ENCODE data around the gene DUSP15.
"Not testable (repeated sequence)": the region's sequence is repeated elsewhere in the genome, so short reads cannot be mapped to it uniquely, and the experiment has no call there.

DUSP15 gene, protein sequence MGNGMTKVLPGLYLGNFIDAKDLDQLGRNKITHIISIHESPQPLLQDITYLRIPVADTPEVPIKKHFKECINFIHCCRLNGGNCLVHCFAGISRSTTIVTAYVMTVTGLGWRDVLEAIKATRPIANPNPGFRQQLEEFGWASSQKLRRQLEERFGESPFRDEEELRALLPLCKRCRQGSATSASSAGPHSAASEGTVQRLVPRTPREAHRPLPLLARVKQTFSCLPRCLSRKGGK

DNA sequence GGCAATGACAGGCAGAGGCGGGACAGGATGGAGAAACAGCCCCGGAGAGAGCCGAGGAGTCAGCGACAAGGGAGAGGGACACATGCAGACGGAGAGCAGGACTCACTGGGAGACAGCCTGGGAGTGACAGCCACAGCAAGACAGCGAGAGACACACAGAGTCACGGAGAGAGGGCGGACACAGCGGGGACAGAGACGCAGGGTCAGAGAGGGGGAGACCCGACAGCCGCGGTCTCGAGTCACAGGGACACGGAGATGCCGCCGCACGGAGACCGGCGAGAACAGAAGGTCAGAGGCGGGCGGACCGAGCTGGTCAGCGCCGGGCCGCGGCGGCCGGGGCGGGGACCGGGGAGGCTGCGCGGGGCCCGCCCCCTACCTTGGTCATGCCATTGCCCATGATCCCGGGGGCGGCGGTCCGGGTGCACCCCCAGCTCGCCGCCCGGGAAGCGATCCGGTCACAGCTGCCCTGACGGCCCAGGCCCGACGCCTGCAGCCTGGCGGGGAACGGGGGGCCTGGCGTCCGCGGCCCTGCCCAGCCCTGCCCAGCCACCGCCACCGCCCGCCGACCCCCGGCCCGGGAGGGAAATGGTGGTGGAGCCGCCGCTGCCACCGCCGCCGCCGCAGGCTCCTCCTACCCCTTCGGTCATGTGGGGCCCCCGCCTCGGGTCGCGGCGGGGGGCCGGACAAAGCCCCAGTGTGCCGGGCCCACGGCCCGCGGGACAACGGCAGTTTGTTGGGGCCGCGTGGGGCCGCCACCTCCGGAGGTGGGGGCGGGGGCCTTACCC lies at the start of gene DUSP15, which contains the start of gene TTLL9:
Gene DUSP15, minus strand, starts transcription at position 586 of the 784 bp plus-strand sequence. Its CDS starts 190 bp downstream, at position 396.
Gene TTLL9, plus strand, starts transcription at position 693 of the 784 bp plus-strand sequence. CDS start 493 bp downstream, outside the sequence.
- no peak for DNase-seq (ENCODE audit: low read depth in 4 of 4, low spot score in 1 of 4)

DNA sequence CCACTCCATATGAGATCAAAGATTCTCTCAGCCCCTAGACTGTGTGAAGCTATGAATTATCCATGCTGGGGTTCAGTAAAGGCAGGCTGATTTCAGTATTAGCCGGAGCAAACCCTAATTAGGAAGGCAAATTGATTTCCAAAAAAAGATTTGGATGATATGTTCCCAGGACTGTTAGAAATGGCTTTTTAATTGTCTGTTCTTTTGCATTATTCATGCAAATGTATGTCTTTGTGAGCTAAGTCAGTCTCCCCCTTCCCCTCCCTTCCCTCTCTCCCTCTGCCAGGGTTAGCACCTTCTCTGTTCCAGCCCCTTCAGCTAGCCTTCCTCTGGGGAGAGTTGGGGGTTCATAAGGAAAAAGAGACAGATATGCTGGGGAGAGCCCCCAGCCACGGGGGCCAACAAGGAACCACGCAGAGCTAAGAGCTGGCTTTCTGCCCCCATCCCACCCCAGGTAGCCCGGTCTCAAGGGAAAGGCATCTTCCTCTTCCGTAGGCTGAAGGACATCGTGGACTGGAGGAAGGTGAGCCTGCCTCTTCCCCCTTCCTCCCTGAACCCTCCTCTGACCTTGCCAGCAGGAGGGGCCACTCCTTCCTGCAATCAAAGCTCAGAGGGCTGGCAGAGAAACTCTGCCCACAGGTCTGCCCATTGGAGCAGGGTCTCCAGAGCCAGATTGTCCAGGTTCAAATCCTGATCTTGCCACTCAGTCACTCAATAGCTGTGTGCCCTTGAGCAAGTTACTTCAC lies 49.3 kb upstream of the DUSP15 start:
- DNase-seq (ENCODE audit: low read depth in 4 of 4, low spot score in 1 of 4), result no peak

DNA sequence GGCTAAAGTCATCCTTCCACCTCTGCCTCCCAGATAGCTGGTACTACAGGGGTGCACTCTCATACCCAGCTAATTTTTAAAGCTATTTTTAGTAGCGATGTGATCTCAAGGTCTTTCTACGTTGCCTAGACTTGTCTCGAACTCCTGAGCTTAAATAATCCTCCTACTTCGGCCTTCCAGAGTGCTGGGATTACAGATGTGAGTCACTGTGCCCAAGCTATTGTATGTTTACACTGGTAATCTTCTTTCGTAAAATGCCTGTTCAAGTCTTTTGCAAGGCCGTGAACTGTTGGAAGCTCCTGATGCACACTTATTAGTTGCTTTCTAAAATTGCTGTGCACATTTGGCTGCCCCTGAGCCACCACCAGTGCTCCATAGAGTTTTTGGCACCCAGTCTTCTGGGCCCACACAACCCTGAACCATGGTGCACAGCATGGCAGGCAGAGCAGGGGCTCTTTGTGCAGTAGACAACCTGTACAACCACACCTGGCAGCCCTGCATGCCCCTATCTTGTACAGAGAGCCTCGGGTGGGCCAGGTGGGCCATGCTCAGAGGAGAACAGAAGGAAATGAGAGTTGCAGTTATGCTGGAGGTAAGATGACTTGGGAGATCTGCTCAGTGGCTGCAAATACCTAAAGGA lies 48.3 kb upstream of the DUSP15 start:
- no peak for DNase-seq (ENCODE audit: low read depth in 4 of 4, low spot score in 1 of 4)

DNA sequence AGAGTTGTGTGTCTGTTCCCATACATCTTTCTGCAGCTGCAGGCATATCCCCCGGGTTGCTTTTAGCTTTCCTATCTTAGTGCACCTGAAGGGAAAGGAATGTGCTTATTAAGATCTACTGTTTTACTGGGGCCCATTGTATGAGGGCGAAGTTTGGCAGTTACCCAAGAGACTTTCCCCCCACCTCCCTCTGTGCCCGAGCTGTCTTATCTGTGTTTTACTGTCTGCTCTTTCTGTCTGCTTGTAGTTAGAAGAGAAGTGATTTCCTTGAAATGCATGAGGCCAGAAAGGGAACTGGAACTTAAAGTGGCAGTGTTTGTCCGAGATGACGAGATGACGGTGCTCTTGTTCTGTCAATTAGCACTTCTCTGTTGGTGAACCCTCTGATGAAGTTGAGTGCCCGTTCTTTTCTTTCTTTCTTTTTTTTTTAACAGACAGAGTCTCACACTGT lies 47.7 kb upstream of the DUSP15 start:
- DNase-seq (ENCODE audit: low read depth in 4 of 4, low spot score in 1 of 4), result not testable (repeated sequence)

DNA sequence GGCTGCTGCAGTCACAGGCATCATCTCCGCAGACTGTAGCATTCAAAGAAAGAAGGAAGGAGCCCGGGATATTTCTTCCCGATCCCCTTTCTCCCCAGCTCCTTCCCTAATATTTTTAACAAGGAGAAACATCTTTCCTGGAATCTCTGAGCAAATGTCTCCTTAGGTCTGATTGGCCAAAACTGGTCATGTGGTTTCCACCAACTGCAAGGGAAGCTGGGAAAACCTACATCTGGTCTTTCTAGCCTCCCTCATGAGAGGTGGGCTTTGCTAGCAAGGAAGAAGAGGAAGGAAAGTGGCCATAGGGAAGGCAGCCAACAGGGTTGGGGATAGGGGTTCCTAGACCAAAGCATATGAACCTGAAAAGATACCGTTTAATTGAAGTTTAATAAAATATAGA lies 46.4 kb upstream of the DUSP15 start:
- no peak for DNase-seq (ENCODE audit: low read depth in 4 of 4, low spot score in 1 of 4)

DNA sequence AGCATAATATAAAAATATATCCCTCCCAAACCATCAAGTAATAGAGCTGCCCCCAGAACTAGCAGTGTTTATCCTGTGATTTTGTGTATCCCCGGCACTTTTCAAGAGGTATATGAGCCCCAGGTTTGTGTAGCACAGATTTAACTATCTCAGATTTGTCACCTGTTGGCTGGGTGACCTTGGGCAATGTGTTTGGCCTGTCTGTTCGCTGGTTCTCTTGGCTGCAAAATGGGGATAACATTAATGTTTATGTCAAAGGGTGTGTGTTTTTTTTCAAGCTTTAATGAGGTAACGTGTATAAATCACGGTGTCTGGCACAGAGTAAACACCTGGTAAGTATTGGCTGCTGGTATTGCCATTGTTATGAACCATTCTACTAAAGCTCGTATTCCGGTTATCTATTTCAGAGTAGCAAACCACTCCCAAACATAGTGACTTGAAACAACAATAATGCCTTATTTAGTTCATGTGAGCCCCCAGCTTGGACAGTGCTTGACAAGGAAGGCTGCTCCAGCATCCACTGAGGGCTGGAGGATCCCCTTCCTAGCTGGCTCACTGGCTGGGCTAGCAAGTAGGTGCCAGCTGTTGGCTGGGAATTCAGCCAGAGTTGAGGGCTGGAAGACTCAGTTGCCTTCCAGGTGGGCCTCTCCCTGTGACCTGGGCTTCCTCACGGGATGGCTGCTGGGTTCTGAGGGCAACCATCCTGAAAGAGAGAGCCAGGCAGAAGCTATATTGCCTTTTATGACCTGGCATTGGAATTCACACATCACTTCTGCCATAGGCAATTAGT lies 45.4 kb upstream of the DUSP15 start:
- DNase-seq (ENCODE audit: low read depth in 4 of 4, low spot score in 1 of 4), result no peak

DNA sequence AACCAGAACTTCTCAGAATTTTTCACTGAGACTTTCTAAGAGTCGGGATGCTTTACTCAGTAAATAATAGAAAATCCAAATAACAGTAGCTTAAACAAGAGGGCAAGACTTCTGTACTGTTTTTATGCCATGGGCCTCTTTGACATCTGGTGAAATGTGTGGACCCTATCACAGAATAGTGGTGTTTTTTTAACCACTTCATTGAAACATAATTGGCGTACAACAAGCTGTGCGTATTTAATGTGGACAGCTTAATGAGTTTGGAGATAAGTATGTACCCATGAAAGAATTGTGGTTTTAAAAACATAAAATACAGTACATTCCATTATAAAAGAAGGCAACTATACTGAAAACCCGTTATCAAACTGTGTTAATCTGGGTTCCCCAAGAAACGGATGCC lies 43.8 kb upstream of the DUSP15 start:
- DNase-seq (ENCODE audit: low read depth in 4 of 4, low spot score in 1 of 4), result no peak

DNA sequence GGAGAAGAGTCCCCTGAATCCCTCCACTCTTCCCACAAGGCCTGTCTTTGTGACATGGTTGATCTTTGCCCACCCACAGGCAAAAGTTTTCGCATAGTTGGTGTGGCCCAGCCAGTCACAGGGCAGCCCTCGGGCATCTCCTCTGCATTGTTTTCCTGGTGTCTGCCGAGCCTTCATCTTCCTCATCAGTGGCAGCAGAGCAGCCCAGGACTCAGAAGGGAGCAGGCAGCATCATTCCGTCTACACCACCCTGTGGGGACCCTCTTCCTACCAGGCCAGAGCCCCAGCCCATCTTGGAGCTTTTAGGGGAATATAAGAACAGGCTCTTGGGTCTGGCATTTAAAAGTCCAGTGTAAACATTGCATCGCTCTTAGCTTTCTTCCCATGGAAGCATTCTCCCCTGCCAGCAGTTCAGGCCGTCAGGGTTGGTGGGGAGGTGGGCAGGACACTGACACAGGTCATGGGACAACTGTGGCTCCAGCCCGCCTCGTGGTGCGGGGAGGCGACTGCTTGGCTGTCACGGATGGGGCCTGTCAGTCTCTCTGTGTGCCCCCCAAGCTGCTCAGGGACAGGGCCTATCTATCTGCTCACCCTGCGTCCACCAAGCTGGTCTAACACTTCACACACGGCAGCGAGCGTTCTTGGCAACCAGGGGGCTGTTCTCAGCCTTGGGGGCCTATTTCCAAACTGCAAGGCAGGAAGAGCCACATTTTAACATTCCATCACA lies 43.3 kb upstream of the DUSP15 start:
- no peak for DNase-seq (ENCODE audit: low read depth in 4 of 4, low spot score in 1 of 4)

DNA sequence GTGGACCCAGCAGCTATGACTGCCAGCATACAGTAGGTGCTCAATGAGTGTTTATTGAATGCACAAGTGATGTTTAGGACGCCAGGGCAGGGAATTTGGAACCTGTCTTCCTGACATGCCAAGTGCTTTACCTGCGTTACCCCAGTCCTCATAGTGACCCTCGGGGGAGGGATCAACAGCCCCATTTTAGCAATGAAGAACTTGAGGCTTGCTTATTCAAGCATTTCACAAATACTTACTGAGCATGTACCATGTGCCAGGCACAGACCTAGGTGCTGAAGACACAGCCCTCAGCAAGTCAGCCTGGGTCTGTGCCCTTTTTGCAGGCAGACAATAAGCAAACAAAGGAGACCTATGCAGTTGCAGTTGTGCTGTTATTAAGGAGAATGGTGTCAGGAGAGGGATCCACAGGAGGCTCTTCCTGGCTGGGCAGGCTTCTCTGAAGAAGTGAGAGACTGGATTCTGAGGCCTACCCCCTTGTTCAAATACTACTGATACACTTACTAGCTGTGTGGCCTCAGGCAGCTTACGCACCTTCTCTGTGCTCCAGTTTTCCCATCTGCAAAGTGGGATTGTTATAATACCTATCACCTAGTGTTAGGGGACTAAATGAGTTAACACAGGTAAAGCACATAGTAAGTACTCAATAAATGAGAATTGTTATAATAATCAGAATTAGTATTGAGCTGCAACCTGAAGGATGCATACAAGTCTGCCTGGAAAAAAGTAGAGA lies 39.9 kb upstream of the DUSP15 start:
- DNase-seq (ENCODE audit: low read depth in 4 of 4, low spot score in 1 of 4), result no peak

DNA sequence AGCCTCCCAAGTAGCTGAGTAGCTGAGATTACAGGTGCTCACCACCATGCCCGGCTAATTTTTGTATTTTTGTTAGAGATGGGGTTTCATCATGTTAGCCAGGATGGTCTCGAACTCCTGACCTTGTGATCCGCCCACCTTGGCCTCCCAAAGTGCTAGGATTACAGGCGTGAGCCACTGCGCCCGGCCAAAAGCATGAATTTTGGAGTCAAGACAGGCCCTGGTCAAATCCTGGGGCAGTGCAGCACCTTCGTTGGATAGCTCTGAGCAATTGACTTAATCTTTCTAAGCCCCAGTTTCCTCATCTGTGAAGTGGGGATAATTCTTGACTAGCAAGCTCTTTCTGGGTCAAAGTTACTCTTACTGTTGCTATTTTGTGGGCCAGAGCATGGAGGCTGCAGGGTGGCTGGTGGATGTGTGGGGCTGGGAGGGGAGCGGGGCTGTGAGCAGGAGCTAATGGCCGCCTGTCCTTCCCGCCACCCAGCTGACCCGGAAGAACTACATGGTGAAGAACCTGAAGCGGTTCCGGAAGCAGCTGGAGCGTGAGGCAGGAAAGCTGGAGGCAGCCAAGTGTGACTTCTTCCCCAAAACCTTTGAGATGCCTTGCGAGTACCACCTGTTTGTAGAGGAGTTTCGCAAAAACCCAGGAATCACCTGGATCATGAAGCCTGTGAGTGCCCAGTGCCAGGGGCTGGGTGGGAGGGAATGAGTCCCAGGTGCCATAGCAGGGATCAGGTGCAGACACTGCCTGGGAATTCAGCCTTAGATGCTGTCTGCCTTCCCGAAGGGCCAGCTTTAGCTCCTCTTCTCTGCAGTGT lies 39.1 kb upstream of the DUSP15 start:
- no peak for DNase-seq (ENCODE audit: low read depth in 4 of 4, low spot score in 1 of 4)

DNA sequence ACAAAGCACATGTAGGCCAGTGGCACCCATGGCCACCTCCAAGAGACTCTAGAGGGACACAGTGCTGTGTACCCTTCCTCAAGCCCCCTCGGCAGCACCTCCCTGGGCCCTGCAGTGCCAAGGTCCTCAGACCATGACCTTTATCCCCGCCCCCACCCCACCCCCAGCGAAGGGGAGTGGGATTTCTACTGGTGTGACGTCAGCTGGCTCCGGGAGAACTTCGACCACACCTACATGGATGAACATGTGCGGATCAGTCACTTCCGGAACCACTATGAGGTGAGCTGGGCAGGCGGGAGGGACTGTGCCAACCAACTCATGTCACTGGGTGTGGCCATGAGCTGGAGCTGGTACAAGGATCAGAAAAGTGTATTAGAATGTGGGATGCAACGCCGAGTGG lies 38.1 kb upstream of the DUSP15 start:
- no peak for DNase-seq (ENCODE audit: low read depth in 4 of 4, low spot score in 1 of 4)

DNA sequence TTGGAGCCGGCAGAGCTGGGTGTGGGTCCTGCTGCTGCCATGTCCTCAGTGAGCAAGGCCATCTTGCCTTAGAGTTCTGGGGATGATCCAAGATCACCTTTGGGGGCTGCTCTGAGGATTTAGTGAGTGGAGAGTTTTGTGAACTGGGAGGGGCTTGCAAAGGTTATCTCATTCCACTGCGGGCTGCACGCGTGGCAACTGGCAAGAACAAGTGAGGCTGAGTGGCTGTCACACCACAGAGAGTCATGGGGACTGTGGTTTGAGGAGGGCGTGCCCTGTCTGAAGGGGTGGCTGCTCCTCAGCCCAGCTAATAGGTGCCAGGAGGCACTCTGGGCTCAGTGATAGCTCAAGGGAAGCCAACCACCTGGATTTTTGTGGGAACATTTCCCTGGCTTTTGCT lies 37.7 kb upstream of the DUSP15 start:
- no peak for DNase-seq (ENCODE audit: low read depth in 4 of 4, low spot score in 1 of 4)

DNA sequence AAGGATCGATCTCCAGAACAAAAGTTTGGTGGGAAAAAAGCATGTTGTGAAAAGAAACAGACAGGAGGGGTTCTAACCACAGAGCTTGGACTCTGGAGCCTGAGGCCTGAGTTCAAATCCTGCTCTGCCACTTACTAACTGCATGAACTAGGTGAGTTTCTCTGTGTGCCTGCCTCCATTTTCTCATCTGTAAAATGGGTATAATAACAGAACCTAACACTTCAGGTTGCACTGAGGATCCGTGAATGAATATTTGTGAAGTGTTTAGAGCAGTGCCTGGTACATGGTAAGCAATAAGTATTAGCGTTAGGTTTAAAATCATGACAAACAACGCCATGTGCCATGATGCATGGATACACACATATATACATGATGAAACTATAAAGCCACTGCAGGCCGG lies 36.7 kb upstream of the DUSP15 start:
- DNase-seq (ENCODE audit: low read depth in 4 of 4, low spot score in 1 of 4), result no peak

DNA sequence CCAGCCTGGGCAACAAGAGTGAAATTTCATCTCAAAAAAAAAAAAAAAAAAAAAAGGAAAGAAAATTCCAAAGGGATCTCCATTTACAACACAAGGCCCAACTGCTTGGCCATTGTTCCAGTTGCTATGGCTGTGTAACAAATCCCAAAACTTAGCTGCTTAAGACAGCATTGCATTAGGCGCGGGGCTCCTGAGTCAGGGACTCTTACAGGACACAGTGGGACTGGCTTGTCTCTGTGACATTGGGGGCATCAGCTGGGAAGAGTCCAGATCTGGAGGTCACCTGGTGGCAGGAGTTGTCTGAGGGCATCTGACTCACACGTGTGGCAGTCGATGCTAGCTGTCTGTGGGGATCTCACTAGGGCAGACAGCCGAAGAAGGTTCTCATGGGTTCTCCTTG lies 35.7 kb upstream of the DUSP15 start:
- DNase-seq (ENCODE audit: low read depth in 4 of 4, low spot score in 1 of 4), result no peak

DNA sequence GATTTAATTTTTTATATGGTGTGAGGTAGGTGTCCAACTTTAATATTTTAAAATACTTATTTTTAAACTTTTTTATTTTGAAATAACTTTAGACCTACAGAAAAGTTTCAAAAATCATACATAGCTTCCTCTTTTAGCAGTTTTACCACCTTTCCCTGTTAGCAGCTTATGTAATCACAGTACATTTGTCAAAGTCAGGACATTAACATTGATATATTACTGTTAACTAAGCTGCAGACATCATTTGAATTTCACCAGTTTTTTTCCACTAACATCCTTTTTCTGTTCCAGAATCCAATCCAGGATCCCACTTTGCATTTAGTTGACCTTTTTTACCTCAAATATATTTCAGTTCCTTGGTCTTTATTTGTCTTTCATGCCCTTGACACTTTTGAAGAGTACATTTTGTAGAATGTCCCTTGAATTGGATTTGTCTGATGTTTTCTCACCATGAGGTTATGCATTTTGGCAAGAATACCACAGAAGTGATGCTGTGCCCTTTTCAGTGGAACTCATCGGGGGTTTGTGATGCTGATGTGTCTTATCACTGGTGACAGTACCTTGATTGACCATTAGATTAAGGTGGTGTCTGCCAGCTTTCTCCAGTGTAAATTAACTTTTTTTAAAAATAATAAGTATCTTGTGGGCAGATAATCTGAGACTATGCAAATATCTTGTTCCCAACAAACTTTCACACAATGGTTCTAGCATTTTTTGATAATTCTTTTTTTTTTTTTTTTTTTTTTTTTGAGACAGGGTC lies 33.5 kb upstream of the DUSP15 start:
- no peak for DNase-seq (ENCODE audit: low read depth in 4 of 4, low spot score in 1 of 4)

DNA sequence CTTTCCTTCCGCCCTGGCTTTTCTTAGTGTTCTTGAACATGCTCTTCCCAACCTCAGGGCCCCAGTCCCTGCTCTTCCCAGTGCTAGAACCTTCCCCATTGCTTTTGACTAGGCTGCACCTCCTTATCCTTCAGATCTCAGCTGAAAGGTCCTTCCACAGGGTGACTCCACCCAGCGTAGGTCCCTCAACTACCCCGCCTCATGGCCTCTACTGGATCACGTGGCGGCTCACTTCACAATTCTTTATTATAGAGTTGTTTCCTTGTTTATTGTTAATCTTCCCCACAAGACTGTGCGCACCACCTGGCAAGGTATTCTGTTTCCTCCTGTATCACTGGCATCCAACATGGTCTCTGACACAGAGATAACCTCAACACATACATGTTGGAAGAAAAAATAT lies 31.3 kb upstream of the DUSP15 start:
- DNase-seq (ENCODE audit: low read depth in 4 of 4, low spot score in 1 of 4), result no peak

DNA sequence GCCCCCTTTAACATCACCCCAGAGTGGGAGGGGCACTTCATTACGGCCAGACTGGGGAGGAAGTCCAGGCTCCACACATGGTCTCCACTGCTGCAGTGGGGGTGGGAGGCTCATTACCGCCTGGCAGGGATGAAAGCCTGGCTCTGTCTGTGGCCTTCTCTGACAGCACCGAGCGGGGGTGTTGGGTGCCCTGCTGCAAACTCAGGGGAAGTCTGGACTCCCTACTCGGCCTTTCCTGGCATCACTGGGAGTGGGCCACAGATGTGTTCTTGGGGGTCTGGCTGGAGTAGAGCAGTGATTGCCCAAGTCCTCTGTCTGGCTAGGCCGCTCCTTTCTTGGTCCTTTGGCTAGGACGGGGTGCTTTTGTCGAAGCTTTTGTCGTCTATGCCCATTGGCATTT lies 27.2 kb upstream of the DUSP15 start:
- DNase-seq (ENCODE audit: low read depth in 4 of 4, low spot score in 1 of 4), result no peak

DNA sequence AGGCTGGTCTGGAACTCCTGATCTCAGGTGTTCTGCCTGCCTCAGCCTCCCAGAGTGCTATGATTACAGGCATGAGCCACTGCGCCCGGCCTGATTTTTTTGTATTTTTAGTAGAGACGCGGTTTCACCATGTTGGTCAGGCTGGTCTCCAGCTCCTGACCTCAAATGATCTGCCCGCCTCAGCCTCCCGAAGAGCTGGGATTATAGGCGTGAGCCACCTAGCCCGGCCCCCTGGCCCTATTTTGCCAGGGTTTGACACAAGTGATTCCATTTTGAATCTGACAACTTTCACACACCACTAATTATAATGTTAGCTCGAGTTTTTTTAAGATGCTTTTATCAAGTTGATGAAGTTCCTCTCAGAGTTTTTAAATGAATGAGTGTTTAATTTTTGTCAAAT lies 25.7 kb upstream of the DUSP15 start:
- no peak for DNase-seq (ENCODE audit: low read depth in 4 of 4, low spot score in 1 of 4)

Data from stimulated activated CD4-positive, alpha-beta T cell treated with anti-CD3 and anti-CD28 coated beads, Interleukin-1b, Interleukin-23, amount 100 ng/mL, for 24 hours (primary cell).